Measurements from ENCODE around the gene ARRDC4. TPM values are rescaled to one million over a fixed set of nuclear protein-coding genes. Genes with fewer than 3 reads are reported as not detected.

ARRDC4 gene
- total and polyA plus RNA-seq, 2 of the 4 experiments (the other 2 are of a cell fraction) = 5.3 to 9.1 TPM

- WGBS, 2 experiments (ENCODE audit: extremely low coverage in 2 of 2, insufficient read length in 1 of 2) = 0% methylated on average over 1 of the region's 4 CpGs; no CpG with 5 or more reads in 1 of the 2 experiments
- H3K9me1 ChIP-seq (ENCODE audit: insufficient read depth, low read length) = no peaks in the 10 kb centered on the region
- no peak overlapping the region for H3K18ac ChIP-seq (ENCODE audit: low read depth, low read length)
- H2AK9ac ChIP-seq (replicated peaks; ENCODE audit: low read depth, low read length, poor library complexity) = no peak overlapping the region
- no peak overlapping the region for H3K4me3 ChIP-seq (ENCODE audit: insufficient read depth, low read depth, low read length)
- ATAC-seq (ENCODE audit: low read depth) = no peak
- TF ChIP-seq CHD1 (IDR thresholded peaks at IDR 0.05; ENCODE audit: low read depth, low read length) = no peak
- TF ChIP-seq MAZ (IDR thresholded peaks at IDR 0.05; ENCODE audit: borderline replicate concordance, low read depth, low read length) = no peak
- no peak for TF ChIP-seq NFE2L2 (IDR thresholded peaks at IDR 0.05; ENCODE audit: low read depth, low read length)
- no peak for TF ChIP-seq ELK1 (IDR thresholded peaks at IDR 0.05; ENCODE audit: borderline replicate concordance, low read depth, low read length)
- TF ChIP-seq MAFK (IDR thresholded peaks at IDR 0.05; ENCODE audit: low read depth, low read length) = no peak
- no peak for TF ChIP-seq CEBPB (IDR thresholded peaks at IDR 0.05; ENCODE audit: low read depth, low read length)
- TF ChIP-seq MXI1 (IDR thresholded peaks at IDR 0.05; ENCODE audit: borderline replicate concordance, low read depth, low read length) = no peak
- TF ChIP-seq POLR2A (IDR thresholded peaks at IDR 0.05; ENCODE audit: low read depth, low read length) = no peak
- no peak for TF ChIP-seq SMC3 (IDR thresholded peaks at IDR 0.05; ENCODE audit: low read depth, low read length)
- TF ChIP-seq RAD21 (IDR thresholded peaks at IDR 0.05; ENCODE audit: low read length) = no peak
- no peak for TF ChIP-seq RFX5 (IDR thresholded peaks at IDR 0.05; ENCODE audit: low read depth, low read length)
- no peak for TF ChIP-seq BHLHE40 (IDR thresholded peaks at IDR 0.05; ENCODE audit: low read depth, low read length)
- no peak for TF ChIP-seq RCOR1 (IDR thresholded peaks at IDR 0.05; ENCODE audit: insufficient replicate concordance, low read length)
- TF ChIP-seq CTCF (conservative IDR thresholded peaks at IDR 0.05; ENCODE audit: low read depth, low read length) = no peak
- TF ChIP-seq USF2 (IDR thresholded peaks at IDR 0.05; ENCODE audit: low read depth, low read length) = no peak
- TF ChIP-seq FOS (IDR thresholded peaks at IDR 0.05; ENCODE audit: low read depth, low read length) = no peak
- CTCF ChIA-PET = no interaction called here
- H3K27me3 ChIP-seq (ENCODE audit: control insufficient read depth, insufficient read depth, low read length) = no peaks in the 10 kb centered on the region
- H3K4me1 ChIP-seq (ENCODE audit: control insufficient read depth, insufficient read depth, low read length) = no peaks in the 10 kb centered on the region
- no peak overlapping the region for H4K5ac ChIP-seq (ENCODE audit: low read depth, low read length)
- H2AFZ ChIP-seq (replicated peaks; ENCODE audit: low read length, poor library complexity) = no peak overlapping the region
- no peak overlapping the region for H3K14ac ChIP-seq (replicated peaks; ENCODE audit: low read depth, low read length)
- H3K4me2 ChIP-seq (ENCODE audit: low read depth, low read length) = no peak overlapping the region
- no peaks in the 10 kb centered on the region for H3K79me1 ChIP-seq (ENCODE audit: low read depth in 1 of 2, low read length in 2 of 2)
- no peaks in the 10 kb centered on the region for H4K20me1 ChIP-seq (ENCODE audit: insufficient read depth, low read length)
- no peak overlapping the region for H3K9ac ChIP-seq (ENCODE audit: low read depth, low read length)
- in situ Hi-C loops (cut with MboI; ENCODE audit: low sequenced_read_pairs) (no loop called here), intact Hi-C loops (cut with micrococcal nuclease) (no loop called here), dilution Hi-C loops (cut with HindIII; ENCODE audit: low sequenced_read_pairs, unreplicated experiment) (no loop called here)
- H2BK15ac ChIP-seq (ENCODE audit: low read depth, low read length) = no peak overlapping the region
- no peak overlapping the region for H2BK120ac ChIP-seq (ENCODE audit: low read depth, low read length)
- no peak overlapping the region for H4K91ac ChIP-seq (ENCODE audit: insufficient read depth, low read depth, low read length)
- no peaks in the 10 kb centered on the region for H3K36me3 ChIP-seq (ENCODE audit: control insufficient read depth, insufficient read depth, low read length)
- H3K23ac ChIP-seq (ENCODE audit: low read depth, low read length) = no peak overlapping the region
- H2BK5ac ChIP-seq (ENCODE audit: low read depth, low read length, poor library complexity, severe bottlenecking) = no peak overlapping the region
- no peak overlapping the region for H3K4ac ChIP-seq (ENCODE audit: low read depth, low read length)
- H3K56ac ChIP-seq (ENCODE audit: extremely low read depth, insufficient read depth, low read length) = no peak overlapping the region
- H2BK20ac ChIP-seq (ENCODE audit: low read depth, low read length) = no peak overlapping the region
- no peak overlapping the region for H3K27ac ChIP-seq (ENCODE audit: insufficient read depth, low read length)
- H3K9me3 ChIP-seq (ENCODE audit: control insufficient read depth, insufficient read depth, low read length) = no peaks in the 10 kb centered on the region
- POLR2A ChIA-PET (ENCODE audit: unreplicated experiment) = no interaction called here
- BruUV-seq (replicated peaks) = no TSS peak
- no peak overlapping the region for H2AK5ac ChIP-seq (ENCODE audit: low read depth, low read length)
- DNase-seq = no peak
- H4K8ac ChIP-seq (ENCODE audit: low read depth in 2 of 2, low read length in 2 of 2) = no peak overlapping the region
These were observed 5.0 kb upstream of the ARRDC4 start for GRCh38 chr15:97955529-97955928.

All from IMR-90 (cell line).